Measurements from ENCODE around the gene KRT8.
"Not testable (repeated sequence)": the region's sequence is repeated elsewhere in the genome, so short reads cannot be mapped to it uniquely, and the experiment has no call there.

KRT8 gene

DNA sequence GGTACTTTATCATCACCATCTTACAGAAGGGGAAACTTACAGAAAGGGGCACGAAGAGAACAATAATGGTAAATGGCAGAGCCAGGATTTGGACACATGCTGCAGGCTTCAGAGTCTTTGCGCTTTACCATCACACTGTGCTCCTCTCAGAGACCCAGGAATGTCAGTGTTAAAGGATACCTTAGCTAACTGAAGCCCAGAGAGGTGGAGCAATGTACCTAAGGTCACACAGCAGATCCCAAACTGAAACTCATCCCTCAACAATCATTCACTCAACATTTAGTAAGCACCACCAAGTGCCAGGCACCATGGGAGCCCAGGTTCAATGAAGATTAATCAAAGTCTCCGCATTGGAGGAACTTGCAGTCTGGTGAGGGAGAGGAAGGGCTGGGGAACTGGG, 48.1 kb downstream of the KRT8 start:
- POLR2A ChIA-PET = no interaction called here
- CTCF ChIA-PET = interaction anchor here (1.0 to 1.7 kb wide), 3 partner anchors 9 to 14 kb away, joined by 3 to 4 read pairs (median 3); no protein-coding TSS in a partner anchor
- TF ChIP-seq, protein P1, sequence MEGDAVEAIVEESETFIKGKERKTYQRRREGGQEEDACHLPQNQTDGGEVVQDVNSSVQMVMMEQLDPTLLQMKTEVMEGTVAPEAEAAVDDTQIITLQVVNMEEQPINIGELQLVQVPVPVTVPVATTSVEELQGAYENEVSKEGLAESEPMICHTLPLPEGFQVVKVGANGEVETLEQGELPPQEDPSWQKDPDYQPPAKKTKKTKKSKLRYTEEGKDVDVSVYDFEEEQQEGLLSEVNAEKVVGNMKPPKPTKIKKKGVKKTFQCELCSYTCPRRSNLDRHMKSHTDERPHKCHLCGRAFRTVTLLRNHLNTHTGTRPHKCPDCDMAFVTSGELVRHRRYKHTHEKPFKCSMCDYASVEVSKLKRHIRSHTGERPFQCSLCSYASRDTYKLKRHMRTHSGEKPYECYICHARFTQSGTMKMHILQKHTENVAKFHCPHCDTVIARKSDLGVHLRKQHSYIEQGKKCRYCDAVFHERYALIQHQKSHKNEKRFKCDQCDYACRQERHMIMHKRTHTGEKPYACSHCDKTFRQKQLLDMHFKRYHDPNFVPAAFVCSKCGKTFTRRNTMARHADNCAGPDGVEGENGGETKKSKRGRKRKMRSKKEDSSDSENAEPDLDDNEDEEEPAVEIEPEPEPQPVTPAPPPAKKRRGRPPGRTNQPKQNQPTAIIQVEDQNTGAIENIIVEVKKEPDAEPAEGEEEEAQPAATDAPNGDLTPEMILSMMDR (IDR thresholded peaks at IDR 0.05; ENCODE audit: insufficient read depth, low read length, missing control alignments) = no peak
- no peak overlapping the region for H3K4me3 ChIP-seq (ENCODE audit: low read depth, low read length)
- DNase-seq (ENCODE audit: low read depth, low spot score) = no peak

DNA sequence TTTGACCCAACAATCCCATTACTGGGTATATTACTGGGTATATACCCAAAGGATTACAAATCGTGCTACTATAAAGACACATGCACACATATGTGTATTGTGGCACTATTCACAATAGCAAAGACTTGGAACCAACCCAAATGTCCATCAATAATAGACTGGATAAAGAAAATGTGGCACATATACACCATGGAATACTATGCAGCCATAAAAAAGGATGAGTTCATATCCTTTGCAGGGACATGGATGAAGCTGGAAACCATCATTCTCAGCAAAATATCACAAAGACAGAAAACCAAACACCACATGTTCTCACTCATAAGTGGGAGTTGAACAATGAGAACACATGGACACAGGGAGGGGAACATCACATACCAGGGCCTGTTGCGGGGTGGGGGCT, 48.8 kb downstream of the KRT8 start:
- CTCF ChIA-PET = interaction anchor here (1.7 kb wide), 1 partner anchor 11 kb away, joined by 4 read pairs; no protein-coding TSS in a partner anchor
- DNase-seq (ENCODE audit: low read depth, low spot score); H3K4me3 ChIP-seq (ENCODE audit: low read depth, low read length); POLR2A ChIA-PET: not testable (repeated sequence)

DNA sequence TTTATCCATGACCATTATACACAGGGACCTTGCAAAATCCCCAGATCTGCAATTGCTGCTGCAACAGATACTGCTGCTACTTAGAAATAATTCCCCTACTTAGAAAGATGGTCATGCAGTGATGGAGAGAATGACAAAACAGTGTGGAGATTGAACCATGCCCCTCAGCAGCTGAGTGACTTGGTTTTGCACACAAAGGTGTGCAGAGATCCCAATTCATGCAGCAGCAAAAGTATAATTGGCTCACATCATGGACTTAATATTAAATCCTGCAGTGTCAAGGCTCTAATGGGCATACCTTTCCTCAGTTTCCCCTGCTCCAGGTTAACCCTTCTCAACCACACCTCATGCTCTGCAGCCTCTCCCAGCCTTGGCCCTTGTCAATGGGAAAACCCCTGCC, 53.1 kb downstream of the KRT8 start:
- no peak for DNase-seq (ENCODE audit: low read depth, low spot score)
- CTCF ChIA-PET = interaction anchor here (0.6 to 1.0 kb wide), 4 partner anchors 12 to 480 kb away, joined by 3 to 4 read pairs (median 3); no protein-coding TSS in a partner anchor
- H3K4me3 ChIP-seq (ENCODE audit: low read depth, low read length) = no peak overlapping the region
- TF ChIP-seq, protein P1 (IDR thresholded peaks at IDR 0.05; ENCODE audit: insufficient read depth, low read length, missing control alignments) = no peak
- POLR2A ChIA-PET = no interaction called here

DNA sequence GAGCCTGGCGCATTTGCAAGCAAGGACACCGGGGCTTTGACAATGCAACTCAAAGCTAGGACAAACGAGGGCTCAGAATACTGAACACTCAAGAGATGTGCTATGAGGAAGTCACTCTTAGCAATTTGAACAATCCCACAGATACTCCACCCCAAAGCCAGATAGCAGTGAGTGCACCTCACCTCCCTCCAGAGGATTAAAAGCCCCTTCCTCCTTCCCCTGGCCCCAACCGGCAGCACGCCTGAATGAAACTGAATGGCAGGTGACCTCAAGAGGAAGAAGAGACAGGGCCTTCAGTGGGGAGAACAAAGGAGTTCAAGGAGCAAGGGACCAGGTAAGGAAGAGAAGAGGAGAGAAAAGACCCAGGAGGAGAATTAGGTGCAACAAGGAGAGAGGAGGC, 54.2 kb downstream of the KRT8 start:
- CTCF ChIA-PET = interaction anchor here (1.0 kb wide), 1 partner anchor 11 kb away, joined by 4 read pairs; no protein-coding TSS in a partner anchor
- POLR2A ChIA-PET = no interaction called here
- no peak for DNase-seq (ENCODE audit: low read depth, low spot score)
- H3K4me3 ChIP-seq (ENCODE audit: low read depth, low read length) = no peak overlapping the region
- TF ChIP-seq, protein P1 (IDR thresholded peaks at IDR 0.05; ENCODE audit: insufficient read depth, low read length, missing control alignments) = no peak

DNA sequence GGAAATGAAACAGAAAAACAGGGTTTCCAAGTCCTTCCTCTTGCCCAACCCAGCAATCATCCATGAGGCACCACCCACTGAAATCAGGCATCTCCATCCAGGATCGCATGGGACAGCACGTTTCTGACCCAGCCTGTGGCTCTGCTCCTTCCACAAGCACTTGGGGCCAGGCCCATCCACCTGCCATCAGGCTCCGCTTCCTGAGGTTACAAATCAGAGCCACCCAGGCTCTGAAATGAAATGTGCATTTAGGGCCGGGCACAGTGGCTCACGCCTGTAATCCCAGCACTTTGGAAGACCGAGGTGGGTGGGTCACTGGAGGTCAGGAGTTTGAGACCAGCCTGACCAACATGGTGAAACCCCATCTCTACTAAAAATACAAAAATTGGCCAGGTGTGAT, 55.4 kb downstream of the KRT8 start:
- no peak overlapping the region for H3K4me3 ChIP-seq (ENCODE audit: low read depth, low read length)
- TF ChIP-seq, protein P1 (IDR thresholded peaks at IDR 0.05; ENCODE audit: insufficient read depth, low read length, missing control alignments) = no peak
- CTCF ChIA-PET = no interaction called here
- POLR2A ChIA-PET = no interaction called here
- DNase-seq (ENCODE audit: low read depth, low spot score) = no peak

DNA sequence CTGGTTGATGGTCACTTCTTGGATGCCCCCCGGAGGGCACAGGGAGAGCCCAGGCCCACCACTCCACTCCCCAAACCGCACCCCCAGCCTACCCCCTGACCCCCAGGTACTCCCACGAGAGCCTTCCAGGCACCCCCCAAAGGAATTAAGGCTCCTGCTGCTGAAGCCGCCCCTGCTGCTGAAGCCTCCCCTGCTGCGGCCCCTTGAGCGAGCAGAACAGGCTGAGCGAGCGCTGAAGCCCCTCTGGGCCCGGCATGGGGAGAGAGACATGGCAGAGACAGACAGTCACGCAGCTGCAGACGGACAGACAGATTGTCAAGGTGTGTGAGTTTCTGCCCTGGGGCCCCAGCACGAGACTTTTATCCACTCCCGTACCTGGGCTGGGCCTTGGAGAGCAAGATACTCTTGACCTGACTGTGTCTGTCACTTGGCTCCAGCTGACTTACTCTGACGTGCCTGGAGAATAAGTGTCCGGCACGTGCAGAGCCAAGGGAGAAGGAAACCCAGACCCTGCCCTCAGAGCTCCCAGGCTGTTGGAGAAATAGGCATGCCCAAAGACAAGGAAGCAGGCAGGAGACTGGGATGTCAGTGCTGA, 56.1 kb downstream of the KRT8 start, which contains the start of gene KRT78:
KRT78 (minus strand) TSS at position 334 of the 595 bp plus-strand sequence; CDS start at position 270, 64 bp downstream.
- no peak for DNase-seq (ENCODE audit: low read depth, low spot score)
- POLR2A ChIA-PET = no interaction called here
- H3K4me3 ChIP-seq (ENCODE audit: low read depth, low read length) = no peak within 1 kb of the TSS
- TF ChIP-seq, protein P1 (IDR thresholded peaks at IDR 0.05; ENCODE audit: insufficient read depth, low read length, missing control alignments) = no peak
- CTCF ChIA-PET = interaction anchor here (0.8 to 1.1 kb wide), 2 partner anchors 17 to 477 kb away, joined by 3 read pairs; no protein-coding TSS in a partner anchor

All from AG04449 (cell line).